SU-DHL-6 (cell line): ENCODE measurements around the gene GXYLT2.

Experiments used
- CTCF ChIP-seq: fragments of 200-600 bp; sonication (generic); IDR thresholded peaks from one replicate; pipeline ENCODE4 v1.5.1; 2017; ENCODE audit warnings: antibody characterized with exemption, mild to moderate bottlenecking, low read length, moderate library complexity; ENCODE audit not compliant: insufficient read depth, poor library complexity, severe bottlenecking
- EZH2phosphoT487 ChIP-seq: fragments of 200-600 bp; sonication (generic), shearing (Covaris generic); conservative IDR thresholded peaks from 2 replicates; pipeline ENCODE4 v1.6.1; 2018; ENCODE audit warnings: mild to moderate bottlenecking, antibody characterized with exemption, low read length, moderate library complexity, mixed read lengths

- TF ChIP-seq CTCF (no peak), EZH2phosphoT487 (no peak)
These were observed 69.5 kb downstream of the GXYLT2 start for GRCh38 chr3:72957297-72957696.
